Pancreas (tissue), 10 donors: ENCODE measurements around the gene CFAP54. TPM values are rescaled to one million over a fixed set of nuclear protein-coding genes. Genes with fewer than 3 reads are reported as not detected.

Source experiments
- ATAC-seq, 4 donors: fragments of 200-7000 bp; cut with Tn5 transposase; one replicate each; pipeline versions ENCODE4 v1.8.0 to v1.9.1; 2020; ENCODE audit warnings: mild to moderate bottlenecking in 4 of 4, moderate library complexity in 4 of 4
- DNase-seq, 6 donors: peaks; one replicate each; pipeline ENCODE4 v3.0.0-alpha.2; 2020
- FAIRE-seq: peaks from 2 replicates; lab custom pipeline; 2012; peaks lifted over from hg19 to GRCh38; lab: Jason Lieb, UNC
- H3K27ac ChIP-seq, 4 donors: fragments of 200-600 bp; sonication (generic); 1 replicate in 3 of 4; 2 replicates in 1 of 4; pipeline versions ENCODE4 v1.5.0 to v1.8.0; 2020
- H3K27me3 ChIP-seq, 4 donors: fragments of 200-600 bp; one replicate each; pipeline ENCODE4 v1.8.0; 2021
- H3K36me3 ChIP-seq, 3 donors: fragments of 200-600 bp; sonication (generic) in 1 of 3; one replicate each; pipeline versions ENCODE4 v1.5.0 to v1.8.0; 2020 to 2021
- H3K4me1 ChIP-seq, 3 donors: fragments of 200-600 bp; one replicate each; pipeline ENCODE4 v1.8.0; 2021
- H3K4me3 ChIP-seq, 4 donors: fragments of 200-600 bp; sonication (generic) in 2 of 4; one replicate each; pipeline versions ENCODE4 v1.5.0 to v1.8.0; 2020 to 2021
- H3K9me3 ChIP-seq, 4 donors: fragments of 200-600 bp; one replicate each; pipeline ENCODE4 v1.8.0; 2021
- WGBS, 2 donors: extraction: QIAGEN DNeasy Blood & Tissue Kit; methylation state at CpG; one replicate each; pipeline ENCODE4 v1.1.7; 2013; 5-methylcytosine and 5-hydroxymethylcytosine counted together
- intact Hi-C, 3 donors: fragments of 100-400 bp; cut with DNase I; formaldehyde crosslinking; loops; one replicate each; pipeline versions ENCODE4 v1.11.1 to v1.14.2; 2022
- polyA plus RNA-seq, 2 donors: library from polyadenylated mRNA; stranded (reverse); fragments of 200-250 nt; gene quantifications; one replicate each; pipeline ENCODE4 v1.2.3, GENCODE V29; 2013
- total RNA-seq, 6 donors: library from RNA; stranded (reverse); fragmentation: NEBNext Ultra II Directional in 4 of 6; extraction: Animal tissue kit (Norgen Biotek cat#: 25700) in 4 of 6; gene quantifications; one replicate each; pipeline versions ENCODE4 v1.2.1 to v1.2.4, GENCODE V29; 2021 to 2023
- TF ChIP-seq, protein P1 (sequence below), 4 donors: fragments of 200-600 bp; sonication (generic) in 3 of 4; IDR thresholded peaks; one replicate each; pipeline versions ENCODE4 v1.5.0 to v1.8.0; 2021; ENCODE audit warnings: antibody characterized with exemption in 4 of 4
- donor health status: healthy with polysubstance abuse.
- donor health status: DM: no; HTN: no; CAD: no; lungs with moderate emphysema.
- donor health status: DM: no; HTN: no; CAD: no.
- donor health status: control.
- donor health status: control.
- donor health status: Bipolar disorder and iron deficiency.
- donor health status: DM: yes; HTN: yes; CAD: no.
- donor health status: DM: no; HTN: no; CAD: no.
- donor health status: DM: no; HTN: no; CAD: no.
- donor health status: DM: yes; HTN: yes; CAD: no.

Gene CFAP54
- total and polyA plus RNA-seq, 8 donors, result 0.02 to 0.21 (median 0.11) TPM

DNA sequence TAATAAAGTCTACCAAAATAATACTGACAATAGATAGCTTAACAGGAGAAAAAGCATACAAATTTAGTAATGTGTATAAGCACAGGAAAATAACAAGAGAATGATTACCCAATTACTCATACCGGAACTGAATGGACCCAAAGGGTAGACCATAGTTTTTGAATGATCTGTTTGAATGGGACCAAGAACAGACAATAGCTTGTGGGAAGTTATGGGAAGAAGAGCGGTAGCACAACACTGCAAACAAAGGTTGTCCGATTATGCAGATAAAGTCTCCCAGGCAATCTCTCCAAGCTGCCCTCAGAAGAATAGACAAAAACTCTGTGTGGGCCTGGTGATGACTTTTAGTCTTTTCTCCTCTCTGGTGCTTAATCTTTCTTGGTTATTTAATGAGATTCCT, 321.1 kb downstream of the CFAP54 start:
- Histone ChIP-seq H3K36me3 (no peaks in the 10 kb centered on the region), H3K4me1 (no peaks in the 10 kb centered on the region), H3K9me3 (no peaks in the 10 kb centered on the region), H3K27me3 (no peaks in the 10 kb centered on the region), H3K4me3 (no peak overlapping the region), H3K27ac (no peak overlapping the region)
- TF ChIP-seq, protein P1, sequence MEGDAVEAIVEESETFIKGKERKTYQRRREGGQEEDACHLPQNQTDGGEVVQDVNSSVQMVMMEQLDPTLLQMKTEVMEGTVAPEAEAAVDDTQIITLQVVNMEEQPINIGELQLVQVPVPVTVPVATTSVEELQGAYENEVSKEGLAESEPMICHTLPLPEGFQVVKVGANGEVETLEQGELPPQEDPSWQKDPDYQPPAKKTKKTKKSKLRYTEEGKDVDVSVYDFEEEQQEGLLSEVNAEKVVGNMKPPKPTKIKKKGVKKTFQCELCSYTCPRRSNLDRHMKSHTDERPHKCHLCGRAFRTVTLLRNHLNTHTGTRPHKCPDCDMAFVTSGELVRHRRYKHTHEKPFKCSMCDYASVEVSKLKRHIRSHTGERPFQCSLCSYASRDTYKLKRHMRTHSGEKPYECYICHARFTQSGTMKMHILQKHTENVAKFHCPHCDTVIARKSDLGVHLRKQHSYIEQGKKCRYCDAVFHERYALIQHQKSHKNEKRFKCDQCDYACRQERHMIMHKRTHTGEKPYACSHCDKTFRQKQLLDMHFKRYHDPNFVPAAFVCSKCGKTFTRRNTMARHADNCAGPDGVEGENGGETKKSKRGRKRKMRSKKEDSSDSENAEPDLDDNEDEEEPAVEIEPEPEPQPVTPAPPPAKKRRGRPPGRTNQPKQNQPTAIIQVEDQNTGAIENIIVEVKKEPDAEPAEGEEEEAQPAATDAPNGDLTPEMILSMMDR (IDR thresholded peaks at IDR 0.05), result no peak
- DNase-seq, result no peak
- FAIRE-seq, result no peak
- intact Hi-C loops, result no loop called here
- ATAC-seq, result no peak
- WGBS, 2 donors, result 40 to 48% methylated on average over 3 of the region's 3 CpGs

DNA sequence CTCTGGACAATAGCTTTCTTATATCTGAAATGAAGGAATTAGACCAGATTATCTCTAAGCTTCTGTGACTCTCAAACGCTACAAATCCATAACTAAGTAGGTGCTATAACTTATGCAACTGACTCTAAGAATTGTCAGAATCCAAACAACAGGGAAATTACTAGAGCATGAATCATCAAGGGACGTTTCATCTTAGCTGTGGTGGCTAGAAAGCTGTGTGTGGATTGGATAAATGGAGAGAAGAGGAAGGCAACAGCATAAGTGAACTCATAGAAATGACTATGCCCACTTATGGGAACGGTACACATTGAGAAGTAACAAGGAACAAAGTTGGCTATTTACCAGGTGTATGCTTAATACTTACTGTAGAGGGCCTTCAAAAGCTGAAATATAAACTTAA, 321.7 kb downstream of the CFAP54 start:
- H3K4me1 ChIP-seq, result no peaks in the 10 kb centered on the region

DNA sequence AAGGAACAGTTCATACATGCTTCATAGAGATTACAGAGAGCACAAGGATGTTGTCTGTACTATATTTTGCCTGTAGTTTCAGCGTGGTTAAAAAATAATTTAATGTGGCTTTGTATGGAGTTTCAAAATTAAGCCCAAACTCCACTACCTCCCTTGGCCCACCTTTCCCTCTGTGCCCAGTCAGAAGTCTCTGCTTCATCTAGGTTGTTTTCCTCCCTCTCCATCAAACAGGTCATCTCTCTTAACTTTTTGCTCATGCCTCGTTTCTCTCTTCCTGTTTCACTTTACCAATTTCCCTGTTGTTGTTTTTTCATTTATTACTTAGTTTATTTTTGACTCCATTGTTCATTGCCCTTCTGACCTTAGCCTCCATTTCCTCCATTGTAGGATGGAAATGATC, 322.8 kb downstream of the CFAP54 start:
- no peak for ATAC-seq

More for the DNA sequence above, 321.7 kb downstream of the CFAP54 start:
- Histone ChIP-seq H3K9me3 (no peaks in the 10 kb centered on the region), H3K27ac (no peak overlapping the region), H3K4me3 (no peak overlapping the region), H3K36me3 (no peaks in the 10 kb centered on the region), H3K27me3 (no peaks in the 10 kb centered on the region)
- TF ChIP-seq, protein P1 (IDR thresholded peaks at IDR 0.05), result no peak
- ATAC-seq (no peak), DNase-seq (no peak), FAIRE-seq (no peak)
- 39 to 44% methylated on average over 3 of the region's 3 CpGs for WGBS, 2 donors
- intact Hi-C loops, result no loop called here

DNA sequence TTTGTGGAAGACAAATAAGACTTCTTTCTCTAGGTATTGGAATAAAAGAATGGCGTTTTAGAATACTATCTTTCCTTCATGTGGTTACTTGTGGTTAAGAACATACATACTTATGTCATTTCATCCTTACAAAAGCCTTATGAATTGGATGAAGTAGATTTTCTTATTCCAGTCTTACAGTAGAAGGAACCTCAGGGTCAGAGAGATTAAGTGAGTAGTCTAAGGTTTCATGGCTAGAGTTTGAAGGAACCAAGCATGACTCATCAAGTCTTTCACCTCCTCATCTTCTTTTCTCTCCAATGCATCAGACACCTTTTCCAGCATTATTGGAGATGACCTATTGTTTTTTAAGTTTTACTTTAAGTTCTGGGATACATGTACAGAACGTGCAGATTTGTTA, 324.8 kb downstream of the CFAP54 start:
- DNase-seq (no peak), FAIRE-seq (no peak), ATAC-seq (no peak)
- TF ChIP-seq, protein P1 (IDR thresholded peaks at IDR 0.05), result no peak
- no peaks in the 10 kb centered on the region for H3K4me1 ChIP-seq
- H3K36me3 ChIP-seq, result no peaks in the 10 kb centered on the region
- no peaks in the 10 kb centered on the region for H3K27me3 ChIP-seq
- intact Hi-C loops, result no loop called here
- H3K27ac ChIP-seq, result no peak overlapping the region
- whole genome bisulfite sequencing, 2 donors, result 47 to 61% methylated on average over 2 of the region's 2 CpGs
- H3K4me3 ChIP-seq, result no peak overlapping the region
- H3K9me3 ChIP-seq, result no peaks in the 10 kb centered on the region

More for the DNA sequence above, 322.8 kb downstream of the CFAP54 start:
- Histone ChIP-seq H3K27ac (no peak overlapping the region), H3K4me1 (no peaks in the 10 kb centered on the region), H3K27me3 (no peaks in the 10 kb centered on the region), H3K36me3 (no peaks in the 10 kb centered on the region), H3K4me3 (no peak overlapping the region), H3K9me3 (no peaks in the 10 kb centered on the region)
- FAIRE-seq (no peak), DNase-seq (no peak)
- TF ChIP-seq, protein P1 (IDR thresholded peaks at IDR 0.05), result no peak
- intact Hi-C loops, result no loop called here
- WGBS, 2 donors, result 34 to 41% methylated on average over 2 of the region's 2 CpGs

DNA sequence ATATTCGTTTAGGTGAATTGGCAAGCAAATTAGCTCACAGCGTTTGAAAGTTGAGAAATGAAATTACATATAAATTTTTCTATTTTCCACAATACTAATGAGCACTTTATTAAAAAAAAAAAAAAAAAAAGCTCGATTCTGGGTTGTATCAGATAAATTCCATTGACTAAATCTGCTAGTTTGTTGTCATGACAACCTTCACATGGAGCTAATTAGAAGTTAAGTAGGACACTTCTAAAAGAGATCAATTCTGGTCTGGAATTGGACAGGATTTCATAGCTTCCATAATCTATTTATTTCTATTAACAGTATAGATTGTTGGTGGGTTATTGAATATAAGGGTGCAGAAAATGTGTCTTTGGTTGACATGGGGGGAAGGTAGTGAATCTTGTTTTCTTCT, 332.2 kb downstream of the CFAP54 start:
- ATAC-seq, result no peak
- DNase-seq, result no peak
- Histone ChIP-seq H3K27ac (no peak overlapping the region), H3K9me3 (no peaks in the 10 kb centered on the region), H3K36me3 (no peaks in the 10 kb centered on the region), H3K4me3 (no peak overlapping the region), H3K4me1 (no peaks in the 10 kb centered on the region), H3K27me3 (no peaks in the 10 kb centered on the region)
- intact Hi-C loops, result no loop called here
- TF ChIP-seq, protein P1 (IDR thresholded peaks at IDR 0.05), result no peak
- FAIRE-seq, result no peak
- 52 to 65% methylated on average over 3 of the region's 3 CpGs for WGBS, 2 donors
